GM13977 (cell line): Measurements from ENCODE around the gene POMC.

ENCODE experiments used
- DNase-seq: peaks from one replicate; pipeline ENCODE4 v3.0.0; 2012; ENCODE audit warnings: low spot score
- in situ Hi-C: fragments of 300-500 bp; cut with MboI; formaldehyde crosslinking; loops from one replicate; pipeline ENCODE4 v1.12.0; 2022; ENCODE audit warnings: low sequenced_read_pairs, low pct_unique_long_range_greater_than_20kb, mixed read lengths, inconsistent platforms; ENCODE audit not compliant: unreplicated experiment
- TF ChIP-seq, protein P1 (sequence below): IDR thresholded peaks from 2 replicates; pipeline ENCODE4 v1.5.1; 2012; ENCODE audit warnings: mild to moderate bottlenecking, control low read depth; ENCODE audit not compliant: insufficient read depth; ENCODE audit errors: extremely low read depth, missing control alignments

POMC gene

DNA sequence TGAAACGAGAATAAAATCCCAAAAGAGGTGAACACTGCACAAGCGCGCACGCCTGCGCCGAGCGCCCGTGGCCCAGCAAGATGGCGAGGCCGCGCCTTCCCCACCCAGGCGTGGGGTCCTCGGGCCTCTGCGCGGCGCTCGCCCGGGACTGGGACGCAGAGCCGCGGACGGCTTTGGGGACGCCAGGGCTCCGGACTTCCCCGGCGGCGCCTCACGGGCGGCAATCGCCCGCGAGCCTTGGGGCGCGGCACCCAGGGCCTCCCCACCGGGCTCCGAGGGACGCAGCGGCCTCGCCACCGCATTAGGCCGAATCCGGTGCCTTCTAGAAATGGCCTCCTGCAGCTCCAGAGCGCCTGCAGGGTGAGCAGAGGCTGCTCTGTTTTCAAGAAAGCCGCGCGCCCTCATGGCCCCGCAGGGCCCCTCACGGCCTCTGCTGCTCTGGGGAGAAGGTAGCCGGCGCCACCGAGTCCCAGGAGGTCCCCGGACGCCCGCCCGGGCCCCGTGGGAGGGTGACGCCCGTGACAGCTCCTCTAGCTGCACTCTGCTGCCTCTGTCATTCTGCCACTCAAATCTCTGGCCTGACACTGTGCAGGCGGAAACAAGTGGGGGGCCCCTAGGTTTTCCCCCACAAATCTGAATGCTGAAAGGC, 35.9 kb upstream of the POMC start:
- TF ChIP-seq, protein P1, sequence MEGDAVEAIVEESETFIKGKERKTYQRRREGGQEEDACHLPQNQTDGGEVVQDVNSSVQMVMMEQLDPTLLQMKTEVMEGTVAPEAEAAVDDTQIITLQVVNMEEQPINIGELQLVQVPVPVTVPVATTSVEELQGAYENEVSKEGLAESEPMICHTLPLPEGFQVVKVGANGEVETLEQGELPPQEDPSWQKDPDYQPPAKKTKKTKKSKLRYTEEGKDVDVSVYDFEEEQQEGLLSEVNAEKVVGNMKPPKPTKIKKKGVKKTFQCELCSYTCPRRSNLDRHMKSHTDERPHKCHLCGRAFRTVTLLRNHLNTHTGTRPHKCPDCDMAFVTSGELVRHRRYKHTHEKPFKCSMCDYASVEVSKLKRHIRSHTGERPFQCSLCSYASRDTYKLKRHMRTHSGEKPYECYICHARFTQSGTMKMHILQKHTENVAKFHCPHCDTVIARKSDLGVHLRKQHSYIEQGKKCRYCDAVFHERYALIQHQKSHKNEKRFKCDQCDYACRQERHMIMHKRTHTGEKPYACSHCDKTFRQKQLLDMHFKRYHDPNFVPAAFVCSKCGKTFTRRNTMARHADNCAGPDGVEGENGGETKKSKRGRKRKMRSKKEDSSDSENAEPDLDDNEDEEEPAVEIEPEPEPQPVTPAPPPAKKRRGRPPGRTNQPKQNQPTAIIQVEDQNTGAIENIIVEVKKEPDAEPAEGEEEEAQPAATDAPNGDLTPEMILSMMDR: no peak
- peak; percentile 80 for DNase-seq
- in situ Hi-C loops: no loop called here

DNA sequence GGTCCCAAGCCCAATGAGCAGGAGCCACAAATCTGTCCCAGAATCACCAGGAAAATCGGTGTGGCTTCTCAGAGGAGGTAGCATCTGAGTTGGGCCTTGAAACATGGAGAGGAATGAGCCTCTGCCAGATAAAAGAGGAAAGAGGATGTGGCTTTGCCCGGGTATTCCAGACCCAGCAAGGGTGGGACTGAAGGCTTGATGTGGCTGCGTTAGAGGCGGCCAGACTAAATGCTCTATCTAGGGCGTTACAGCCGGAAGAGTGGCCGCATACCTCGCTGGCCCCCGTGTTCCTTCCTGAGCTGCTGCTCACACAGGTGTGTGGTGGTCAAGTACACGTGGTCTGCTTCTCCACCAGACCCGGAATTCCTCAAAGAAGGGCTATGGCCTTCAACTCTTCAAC, 33.9 kb upstream of the POMC start:
- TF ChIP-seq, protein P1: no peak
- no peak for DNase-seq
- in situ Hi-C loops: no loop called here

DNA sequence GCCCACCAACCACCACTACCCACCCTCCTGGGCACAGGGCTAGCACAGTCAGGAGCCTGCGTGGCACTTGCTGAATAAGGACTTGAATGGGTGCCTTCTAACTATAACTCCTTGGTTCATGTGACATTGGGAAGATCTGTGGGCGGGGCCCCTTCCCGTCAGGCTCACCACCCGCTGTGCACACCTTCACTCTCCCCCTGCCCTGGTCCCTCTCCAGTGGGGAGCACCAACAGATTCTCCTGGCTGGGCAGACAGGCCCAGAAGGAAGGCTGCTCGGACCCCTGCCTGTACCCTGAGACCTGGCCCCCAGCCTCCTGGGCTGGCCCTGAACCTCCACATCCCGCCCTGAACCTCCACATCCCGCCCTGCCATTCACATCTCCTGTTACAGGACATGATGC, 33.4 kb upstream of the POMC start:
- TF ChIP-seq, protein P1: no peak
- in situ Hi-C loops: no loop called here
- DNase-seq: no peak

GRCh38 chr2:25201265-25201664, 32.9 kb upstream of the POMC start:
- DNase-seq: no peak
- in situ Hi-C loops: no loop called here
- TF ChIP-seq, protein P1: peak; percentile 27

GRCh38 chr2:25198576-25198975, 30.2 kb upstream of the POMC start:
- in situ Hi-C loops: no loop called here
- TF ChIP-seq, protein P1: no peak
- no peak for DNase-seq

- TF ChIP-seq, protein P1: no peak
- no peak for DNase-seq
- in situ Hi-C loops: no loop called here
These were observed 29.8 kb upstream of the POMC start for GRCh38 chr2:25198209-25198525.
